ENCODE data around the gene FLRT1.

GRCh38 chr11:64052938-64053622 is 17.3 kb downstream of the FLRT1 start:
- TF ChIP-seq CTCF (IDR thresholded peaks at IDR 0.05) (no peak), ZFX (IDR thresholded peaks at IDR 0.05; ENCODE audit: borderline replicate concordance) (no peak)

Data from 22Rv1 (cell line).